HT-29 (cell line): ENCODE measurements around the gene TRIM22. TPM values are rescaled to one million over a fixed set of nuclear protein-coding genes. Genes with fewer than 3 reads are reported as not detected.

Source experiments
- DNase-seq: peaks from one replicate; pipeline ENCODE4 v3.0.0-alpha.2; 2015; ENCODE audit warnings: low spot score
- total RNA-seq: library from RNA; depleted of rRNA; stranded (reverse); fragments of >200 nt; shearing (Covaris generic); gene quantifications from 2 replicates; pipeline ENCODE4 v1.2.3, GENCODE V29; 2014; rRNA removed

The TRIM22 gene
- total RNA-seq, 1 experiment from 2014 or later: 0.33 TPM

- no peak for DNase-seq
Observed at GRCh38 chr11:5738431-5738830, 48.8 kb downstream of the TRIM22 start.

GRCh38 chr11:5746614-5747013, 57.0 kb downstream of the TRIM22 start:
- DNase-seq: no peak

- no peak for DNase-seq
Observed at GRCh38 chr11:5749836-5750235, 60.2 kb downstream of the TRIM22 start.

GRCh38 chr11:5753943-5754342, 64.4 kb downstream of the TRIM22 start, which contains the start of gene OR52N4:
OR52N4 (plus strand) TSS chr11:5754243; CDS start chr11:5754741, 498 bp downstream.
- no peak for DNase-seq

Other genes with a start within 250 kb of the TRIM22 start
- not detected in 2 replicates for gene OR51I1, start 248.3 kb upstream of the TRIM22 start, total RNA-seq
- gene OR51I2, start 240.5 kb upstream of the TRIM22 start, total RNA-seq: not detected in 2 replicates
- not detected in 2 replicates for gene OR52D1, start 201.1 kb upstream of the TRIM22 start, total RNA-seq
- not detected in 2 replicates for gene UBQLN3, start 179.8 kb upstream of the TRIM22 start, total RNA-seq
- not detected in 2 replicates for gene UBQLNL, start 173.1 kb upstream of the TRIM22 start, total RNA-seq
- gene OR52H1, start 141.2 kb upstream of the TRIM22 start, total RNA-seq: not detected in 2 replicates
- gene OR52B6, start 108.9 kb upstream of the TRIM22 start, total RNA-seq: not detected in 2 replicates
- 0.47 and 2.7 TPM in 2 replicates for gene TRIM6, start 93.2 kb upstream of the TRIM22 start, total RNA-seq
- gene TRIM34, start 64.8 kb upstream of the TRIM22 start, total RNA-seq: 2.8 and 4.7 TPM in 2 replicates
- 11.0 and 16.6 TPM in 2 replicates for gene TRIM5, start 4.7 kb upstream of the TRIM22 start, total RNA-seq
- gene OR56B1, start 46.7 kb downstream of the TRIM22 start, total RNA-seq: not detected in 2 replicates
- not detected in 2 replicates for gene OR52N4, start 64.5 kb downstream of the TRIM22 start, total RNA-seq
- not detected in 2 replicates for gene OR52N5, start 93.6 kb downstream of the TRIM22 start, total RNA-seq
- gene OR52N1, start 101.5 kb downstream of the TRIM22 start, total RNA-seq: not detected in 2 replicates
- gene OR52N2, start 119.1 kb downstream of the TRIM22 start, total RNA-seq: not detected in 2 replicates
- gene OR52E6, start 152.1 kb downstream of the TRIM22 start, total RNA-seq: not detected in 2 replicates
- not detected in 2 replicates for gene OR52E8, start 167.9 kb downstream of the TRIM22 start, total RNA-seq
- not detected in 2 replicates for gene OR52E4, start 190.8 kb downstream of the TRIM22 start, total RNA-seq
- not detected in 2 replicates for gene OR52E5, start 203.4 kb downstream of the TRIM22 start, total RNA-seq